Measurements from ENCODE around the gene ITGB2.

- TF ChIP-seq POLR2A (IDR thresholded peaks at IDR 0.05; ENCODE audit: low read depth) = no peak
- TF ChIP-seq CTCF (IDR thresholded peaks at IDR 0.05) = no peak
Observed at GRCh38 chr21:44881198-44881872, 39.4 kb downstream of the ITGB2 start.
